Activated effector memory CD4-positive, alpha-beta T cell treated with Interleukin-2 at 50 U/mL for 16 hours (primary cell): ENCODE measurements around the gene C4A.
"Not testable (repeated sequence)": the region's sequence is repeated elsewhere in the genome, so short reads cannot be mapped to it uniquely, and the experiment has no call there.

Experiments used
- DNase-seq: peaks from one replicate; pipeline ENCODE4 v3.0.0-alpha.2; 2020

The C4A gene

DNA sequence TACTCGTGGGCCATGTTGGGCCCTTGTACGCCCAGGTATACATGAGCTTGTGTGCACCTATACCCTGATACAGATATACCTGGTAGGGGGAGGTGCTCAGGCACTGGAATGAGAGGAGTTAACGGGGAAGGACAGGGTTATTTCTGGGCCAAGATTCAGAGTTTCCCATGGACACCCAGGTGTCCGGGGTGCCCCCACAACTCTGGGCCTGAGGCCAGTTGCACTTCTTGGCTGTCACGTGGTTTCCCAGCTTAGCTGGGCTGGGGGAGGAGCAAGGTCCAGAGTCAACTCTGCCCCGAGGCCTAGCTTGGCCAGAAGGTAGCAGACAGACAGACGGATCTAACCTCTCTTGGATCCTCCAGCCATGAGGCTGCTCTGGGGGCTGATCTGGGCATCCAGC, at the start of gene C4A:
Gene C4A (plus strand): TSS at position 314 of the 400 bp plus-strand sequence. CDS start 51 bp downstream, at position 365.
- not testable (repeated sequence) for DNase-seq

DNA sequence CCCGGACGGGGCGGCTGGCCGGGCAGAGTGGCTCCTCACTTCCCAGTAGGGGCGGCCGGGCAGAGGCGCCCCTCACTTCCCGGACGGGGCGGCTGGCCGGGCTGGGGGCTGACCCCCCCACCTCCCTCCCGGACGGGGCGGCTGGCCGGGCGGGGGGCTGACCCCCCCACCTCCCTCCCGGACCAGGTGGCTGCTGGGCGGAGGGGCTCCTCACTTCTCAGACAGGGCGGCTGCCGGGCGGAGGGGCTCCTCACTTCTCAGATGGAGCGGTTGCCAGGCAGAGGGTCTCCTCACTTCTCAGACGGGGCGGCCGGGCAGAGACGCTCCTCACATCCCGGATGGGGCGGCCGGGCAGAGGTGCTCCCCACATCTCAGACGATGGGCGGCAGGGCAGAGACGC, 49.7 kb upstream of the C4A start:
- DNase-seq = not testable (repeated sequence)

DNA sequence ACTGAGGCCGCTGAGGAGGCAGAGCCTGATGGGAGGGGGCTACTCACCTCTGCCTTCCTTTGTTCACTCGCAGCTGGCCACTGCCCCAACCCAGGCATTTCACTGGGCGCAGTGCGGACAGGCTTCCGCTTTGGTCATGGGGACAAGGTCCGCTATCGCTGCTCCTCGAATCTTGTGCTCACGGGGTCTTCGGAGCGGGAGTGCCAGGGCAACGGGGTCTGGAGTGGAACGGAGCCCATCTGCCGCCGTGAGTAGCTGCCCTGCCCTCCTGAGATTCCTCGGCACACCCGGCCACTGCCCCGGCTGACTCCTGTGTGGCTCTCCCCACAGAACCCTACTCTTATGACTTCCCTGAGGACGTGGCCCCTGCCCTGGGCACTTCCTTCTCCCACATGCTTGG, 48.3 kb upstream of the C4A start:
- DNase-seq = no peak

GRCh38 chr6:31935021-31935420, 46.8 kb upstream of the C4A start:
- DNase-seq = no peak

GRCh38 chr6:31935823-31936222, 46.0 kb upstream of the C4A start:
- DNase-seq = no peak

DNA sequence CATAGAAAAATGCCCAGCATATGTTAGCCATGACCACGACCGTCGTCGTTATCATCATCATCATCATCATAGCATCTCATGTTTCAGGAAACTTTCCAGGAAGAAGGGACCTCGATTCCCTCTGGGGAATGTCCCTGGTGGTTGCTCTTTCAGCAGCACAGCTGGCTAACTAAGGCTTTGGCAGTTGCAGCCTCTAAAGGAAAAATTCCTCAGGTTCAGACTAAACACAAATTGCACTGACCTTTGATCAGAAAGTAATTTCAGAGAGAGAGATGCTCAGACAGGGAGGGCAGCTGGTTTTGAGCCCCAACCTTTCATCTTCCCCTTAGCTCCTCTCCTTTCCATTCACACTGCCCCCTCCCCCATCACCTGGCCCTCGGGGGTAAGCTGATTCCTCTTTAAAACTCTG, 41.6 kb upstream of the C4A start:
- DNase-seq = no peak

- DNase-seq = no peak
Observed at GRCh38 chr6:31943742-31944141, 38.1 kb upstream of the C4A start.

DNA sequence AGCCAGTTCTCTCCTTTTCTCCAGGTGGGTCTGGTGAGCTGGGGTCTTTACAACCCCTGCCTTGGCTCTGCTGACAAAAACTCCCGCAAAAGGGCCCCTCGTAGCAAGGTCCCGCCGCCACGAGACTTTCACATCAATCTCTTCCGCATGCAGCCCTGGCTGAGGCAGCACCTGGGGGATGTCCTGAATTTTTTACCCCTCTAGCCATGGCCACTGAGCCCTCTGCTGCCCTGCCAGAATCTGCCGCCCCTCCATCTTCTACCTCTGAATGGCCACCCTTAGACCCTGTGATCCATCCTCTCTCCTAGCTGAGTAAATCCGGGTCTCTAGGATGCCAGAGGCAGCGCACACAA, 36.7 kb upstream of the C4A start:
- no peak for DNase-seq

GRCh38 chr6:31945507-31946369, 36.1 kb upstream of the C4A start, which contains the start of gene CFB:
Gene CFB, plus strand, starts transcription at chr6:31946095. Its CDS starts 127 bp downstream, at chr6:31946222.
- DNase-seq = no peak

GRCh38 chr6:31946370-31946885, 35.4 kb upstream of the C4A start:
- no peak for DNase-seq

GRCh38 chr6:31947070-31947675, 34.7 kb upstream of the C4A start:
- DNase-seq = no peak

DNA sequence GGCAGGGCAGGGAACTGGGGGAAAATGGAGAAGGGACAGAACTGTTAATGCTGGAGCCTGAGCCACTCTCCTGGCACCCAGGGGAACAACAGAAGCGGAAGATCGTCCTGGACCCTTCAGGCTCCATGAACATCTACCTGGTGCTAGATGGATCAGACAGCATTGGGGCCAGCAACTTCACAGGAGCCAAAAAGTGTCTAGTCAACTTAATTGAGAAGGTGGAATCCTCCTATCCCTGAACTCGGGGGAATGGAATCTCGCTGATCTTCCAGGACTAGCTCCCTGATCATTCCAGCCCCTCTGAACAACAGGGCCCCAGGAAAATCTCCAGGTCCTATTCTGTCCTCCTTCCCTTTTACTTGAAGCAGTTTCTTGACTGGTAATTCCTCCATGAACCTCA, 34.0 kb upstream of the C4A start:
- no peak for DNase-seq

GRCh38 chr6:31948306-31948705, 33.6 kb upstream of the C4A start:
- no peak for DNase-seq

GRCh38 chr6:31948753-31949413, 33.0 kb upstream of the C4A start:
- no peak for DNase-seq

DNA sequence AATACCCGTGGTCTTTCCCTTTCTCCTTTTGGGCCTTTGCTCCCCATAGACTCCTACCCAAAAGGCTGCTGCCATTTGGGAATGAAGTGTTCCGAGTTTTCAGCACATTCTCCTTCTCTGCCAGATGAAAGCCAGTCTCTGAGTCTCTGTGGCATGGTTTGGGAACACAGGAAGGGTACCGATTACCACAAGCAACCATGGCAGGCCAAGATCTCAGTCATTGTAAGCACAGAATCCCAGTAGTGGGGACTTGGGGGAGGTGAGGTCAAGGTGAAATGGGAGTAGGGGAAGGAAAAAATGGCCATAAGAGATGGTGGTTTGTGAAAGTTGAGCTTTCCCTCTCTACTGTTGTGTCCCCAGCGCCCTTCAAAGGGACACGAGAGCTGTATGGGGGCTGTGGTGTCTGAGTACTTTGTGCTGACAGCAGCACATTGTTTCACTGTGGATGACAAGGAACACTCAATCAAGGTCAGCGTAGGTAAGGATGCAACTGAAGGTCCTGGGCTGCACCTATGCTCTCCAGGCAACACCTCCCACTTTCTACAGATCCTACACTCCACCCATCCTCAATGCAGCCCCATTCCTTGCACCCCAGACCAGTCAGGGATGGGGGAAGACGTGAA, 31.8 kb upstream of the C4A start:
- no peak for DNase-seq

DNA sequence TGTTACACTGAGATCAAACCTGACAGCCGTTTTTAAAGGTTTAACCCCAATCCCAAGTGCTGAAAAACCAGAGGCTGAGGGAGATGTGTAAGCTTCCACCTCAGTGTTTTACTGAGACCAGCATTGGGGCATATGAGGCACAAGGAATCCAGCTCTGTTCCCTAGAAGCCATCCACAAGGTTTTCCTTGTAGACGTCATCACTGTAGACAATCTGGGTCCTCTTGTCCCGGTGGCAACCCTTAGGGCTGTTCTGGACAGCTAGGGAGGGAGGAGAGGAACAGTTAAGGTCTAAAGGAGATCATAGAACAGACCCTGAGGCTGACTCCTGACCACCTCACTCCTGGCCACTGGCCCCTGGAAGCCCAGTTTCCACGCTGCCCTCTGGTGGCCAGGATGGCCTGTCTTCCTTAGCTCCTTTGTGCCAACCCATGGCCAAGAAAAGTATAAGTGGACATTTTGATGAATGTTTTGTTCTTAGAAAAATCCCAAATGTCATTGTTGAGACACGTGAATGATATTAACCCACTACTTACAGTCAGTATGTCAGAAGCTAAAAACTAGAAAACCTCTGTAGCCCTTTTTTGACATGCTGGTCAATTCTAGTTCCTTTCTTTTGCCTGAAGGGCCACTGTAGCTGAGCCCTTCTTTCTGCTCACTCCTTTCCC, 29.6 kb upstream of the C4A start:
- DNase-seq = no peak

DNA sequence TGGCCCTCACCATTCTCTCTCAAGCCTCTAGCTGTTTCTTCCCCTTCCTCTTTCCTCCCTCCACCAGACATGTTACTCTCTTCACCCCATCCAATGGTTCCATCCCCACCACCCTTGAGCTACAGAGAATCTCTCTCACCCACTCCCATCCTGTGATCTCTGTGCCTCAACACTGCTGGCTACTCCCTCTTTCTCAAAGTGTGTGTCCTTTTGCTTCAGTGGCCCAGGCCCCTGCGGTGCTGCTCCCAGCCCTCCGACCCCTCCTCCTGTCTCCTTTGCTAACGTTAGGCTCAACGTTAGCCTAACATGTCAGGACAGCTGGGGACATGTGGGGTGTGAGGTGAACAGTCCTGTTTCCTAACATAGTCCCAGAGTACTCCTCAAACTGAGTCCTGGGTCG, 29.0 kb upstream of the C4A start:
- DNase-seq = no peak

GRCh38 chr6:31954511-31954910, 27.3 kb upstream of the C4A start:
- DNase-seq = no peak

- DNase-seq = no peak
Observed at GRCh38 chr6:31956796-31957195, 25.1 kb upstream of the C4A start.

DNA sequence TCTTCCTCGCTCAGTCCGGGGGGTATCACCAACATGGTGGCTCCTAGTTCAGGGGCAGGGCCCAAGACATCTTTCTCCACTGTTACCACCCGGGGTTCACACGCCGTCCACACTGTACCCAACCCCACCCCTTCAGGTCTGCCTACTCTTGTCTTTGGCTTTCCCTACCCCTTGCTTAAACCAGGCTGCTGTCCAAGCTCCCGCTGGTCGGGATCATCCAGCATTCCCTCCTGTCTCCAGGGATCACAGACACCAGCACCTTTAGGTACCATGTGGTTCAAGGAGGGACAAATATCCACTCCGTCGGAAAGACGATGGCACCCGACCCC, 23.5 kb upstream of the C4A start:
- DNase-seq = no peak

- DNase-seq = peak; percentile 98
Observed at GRCh38 chr6:31958741-31959739, 22.8 kb upstream of the C4A start, which contains the start of the genes NELFE and SKIC2. Gene NELFE, minus strand, starts transcription at chr6:31958971. Its CDS starts 525 bp downstream, at chr6:31958446. Gene SKIC2, plus strand, starts transcription at chr6:31959175. Its CDS starts 18 bp downstream, at chr6:31959193.
